Sigmoid colon (tissue), 7 donors: ENCODE measurements around the gene MYL5. TPM values are rescaled to one million over a fixed set of nuclear protein-coding genes. Genes with fewer than 3 reads are reported as not detected.
"Not testable (repeated sequence)": the region's sequence is repeated elsewhere in the genome, so short reads cannot be mapped to it uniquely, and the experiment has no call there.

Source experiments
- DNase-seq: peaks from one replicate; pipeline ENCODE4 v3.0.0-alpha.2; 2019
- H3K27ac ChIP-seq, 4 donors: fragments of 200-600 bp; sonication (generic); one replicate each; pipeline ENCODE4 v1.5.1; 2016 to 2019; ENCODE audit warnings: mild to moderate bottlenecking in 1 of 4
- H3K27me3 ChIP-seq, 3 donors: fragments of 200-600 bp; sonication (generic); one replicate each; pipeline ENCODE4 v1.5.1; 2019; ENCODE audit warnings: mild to moderate bottlenecking in 1 of 3
- H3K36me3 ChIP-seq, 4 donors: fragments of 200-600 bp; sonication (generic); one replicate each; pipeline ENCODE4 v1.5.1; 2016 to 2019
- H3K4me1 ChIP-seq, 4 donors: fragments of 200-600 bp; sonication (generic); one replicate each; pipeline ENCODE4 v1.5.1; 2017 to 2019
- H3K4me3 ChIP-seq, 4 donors: fragments of 200-600 bp; sonication (generic); one replicate each; pipeline ENCODE4 v1.5.1; 2017 to 2019; ENCODE audit warnings: mild to moderate bottlenecking in 2 of 4, moderate library complexity in 1 of 4
- H3K9me3 ChIP-seq, 4 donors: fragments of 200-600 bp in 3 of 4; sonication (generic) in 3 of 4; one replicate each; pipeline versions ENCODE4 v1.5.1 to v1.6.1; 2013 to 2019
- EP300 ChIP-seq, 4 donors: sonication (generic); formaldehyde crosslinking; IDR thresholded peaks; one replicate each; pipeline ENCODE4 v1.6.1; 2017; ENCODE audit warnings: antibody characterized with exemption in 4 of 4
- POLR2A ChIP-seq, 2 donors: fragments of 450-650 bp; IDR thresholded peaks; one replicate each; pipeline ENCODE4 v1.6.1; 2016; ENCODE audit warnings: antibody characterized with exemption in 2 of 2, mild to moderate bottlenecking in 2 of 2, moderate library complexity in 2 of 2
- POLR2AphosphoS5 ChIP-seq, 4 donors: sonication (generic); formaldehyde crosslinking; IDR thresholded peaks; one replicate each; pipeline ENCODE4 v1.6.1; 2017; ENCODE audit warnings: antibody characterized with exemption in 4 of 4
- WGBS, 2 donors: extraction: QIAGEN DNeasy Blood & Tissue Kit; methylation state at CpG; one replicate each; pipeline ENCODE4 v1.1.7; 2013; 5-methylcytosine and 5-hydroxymethylcytosine counted together
- intact Hi-C: fragments of 100-400 bp; cut with DNase I; formaldehyde crosslinking; loops from one replicate; pipeline ENCODE4 v1.15.1; 2023
- polyA plus RNA-seq, 3 donors: library from polyadenylated mRNA; stranded (reverse); fragments of 200-250 nt; gene quantifications; one replicate each; pipeline ENCODE4 v1.2.3, GENCODE V29; 2013
- total RNA-seq, 4 donors: library from RNA; depleted of rRNA; stranded (reverse); fragments of >200 nt; gene quantifications; one replicate each; pipeline ENCODE4 v1.1.0, GENCODE V29; 2016
- TF ChIP-seq, protein P1 (sequence below), 4 experiments: fragments of 450-650 bp in 3 of 4; fragments of 200-600 bp in 1 of 4; IDR thresholded peaks; one replicate each; pipeline ENCODE4 v1.5.1; 2016 to 2019; ENCODE audit warnings: antibody characterized with exemption in 4 of 4, mild to moderate bottlenecking in 3 of 4, moderate library complexity in 2 of 4
- donor health status: healthy with polysubstance abuse.
- donor health status: Bipolar disorder and iron deficiency.
- donor health status: healthy.

Gene MYL5
- total and polyA plus RNA-seq, 7 donors, result 5.7 to 29.7 (median 11.7) TPM

DNA sequence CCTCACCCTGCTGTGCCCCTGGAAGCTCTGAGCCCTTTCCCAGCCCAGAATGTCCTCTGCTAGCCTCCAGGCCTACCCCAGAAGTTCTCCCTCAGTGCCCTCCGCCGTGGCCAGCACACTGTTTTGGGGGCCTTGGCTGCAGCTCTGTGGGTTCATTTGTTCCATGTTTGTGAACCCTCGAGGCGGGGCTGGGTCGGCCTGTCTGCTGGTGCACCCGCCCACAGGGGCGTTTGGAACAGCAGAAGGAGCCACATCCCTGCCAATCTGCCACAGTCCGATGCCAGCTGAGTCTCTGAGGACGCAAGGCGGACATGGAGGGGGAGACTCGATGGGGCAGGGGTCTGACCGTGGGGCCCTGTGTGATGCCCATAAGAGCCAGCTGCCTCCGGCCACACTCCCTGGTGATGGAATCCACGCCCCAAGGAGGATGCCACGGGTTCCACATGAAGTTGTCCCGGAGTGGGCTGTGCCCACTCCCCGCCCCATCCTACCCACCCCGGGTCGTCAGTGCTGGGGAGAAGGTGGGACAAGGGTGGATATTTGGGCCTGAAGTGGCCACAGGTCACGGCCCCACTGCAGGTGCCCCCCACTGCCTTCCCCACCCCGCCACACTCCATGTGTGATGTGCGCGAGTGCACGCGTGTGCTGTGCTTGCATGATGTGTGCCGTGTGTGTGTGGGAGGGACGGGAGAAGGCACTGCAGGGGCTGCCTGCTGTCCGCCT is 7.4 kb upstream of the MYL5 start:
- H3K27me3 ChIP-seq, result peaks cover 0 to 26% (median 21%) of the 10 kb centered on the region in 3 donors
- H3K9me3 ChIP-seq, result no peaks in the 10 kb centered on the region
- peak; percentile 59 for DNase-seq
- no peak overlapping the region for H3K27ac ChIP-seq
- 72 to 88% methylated on average over 28 of the region's 28 CpGs for WGBS, 2 donors
- no peak for TF ChIP-seq POLR2AphosphoS5 (IDR thresholded peaks at IDR 0.05)
- no peak for TF ChIP-seq POLR2A (IDR thresholded peaks at IDR 0.05)
- TF ChIP-seq, protein P1, sequence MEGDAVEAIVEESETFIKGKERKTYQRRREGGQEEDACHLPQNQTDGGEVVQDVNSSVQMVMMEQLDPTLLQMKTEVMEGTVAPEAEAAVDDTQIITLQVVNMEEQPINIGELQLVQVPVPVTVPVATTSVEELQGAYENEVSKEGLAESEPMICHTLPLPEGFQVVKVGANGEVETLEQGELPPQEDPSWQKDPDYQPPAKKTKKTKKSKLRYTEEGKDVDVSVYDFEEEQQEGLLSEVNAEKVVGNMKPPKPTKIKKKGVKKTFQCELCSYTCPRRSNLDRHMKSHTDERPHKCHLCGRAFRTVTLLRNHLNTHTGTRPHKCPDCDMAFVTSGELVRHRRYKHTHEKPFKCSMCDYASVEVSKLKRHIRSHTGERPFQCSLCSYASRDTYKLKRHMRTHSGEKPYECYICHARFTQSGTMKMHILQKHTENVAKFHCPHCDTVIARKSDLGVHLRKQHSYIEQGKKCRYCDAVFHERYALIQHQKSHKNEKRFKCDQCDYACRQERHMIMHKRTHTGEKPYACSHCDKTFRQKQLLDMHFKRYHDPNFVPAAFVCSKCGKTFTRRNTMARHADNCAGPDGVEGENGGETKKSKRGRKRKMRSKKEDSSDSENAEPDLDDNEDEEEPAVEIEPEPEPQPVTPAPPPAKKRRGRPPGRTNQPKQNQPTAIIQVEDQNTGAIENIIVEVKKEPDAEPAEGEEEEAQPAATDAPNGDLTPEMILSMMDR (IDR thresholded peaks at IDR 0.05), result no peak
- no peak for TF ChIP-seq EP300 (IDR thresholded peaks at IDR 0.05)
- peaks cover 0 to 14% (median 13%) of the 10 kb centered on the region in 4 donors for H3K4me1 ChIP-seq
- intact Hi-C loops, result no loop called here
- H3K36me3 ChIP-seq, result peaks cover 0 to 15% (median 7%) of the 10 kb centered on the region in 4 donors
- H3K4me3 ChIP-seq, result no peak overlapping the region

DNA sequence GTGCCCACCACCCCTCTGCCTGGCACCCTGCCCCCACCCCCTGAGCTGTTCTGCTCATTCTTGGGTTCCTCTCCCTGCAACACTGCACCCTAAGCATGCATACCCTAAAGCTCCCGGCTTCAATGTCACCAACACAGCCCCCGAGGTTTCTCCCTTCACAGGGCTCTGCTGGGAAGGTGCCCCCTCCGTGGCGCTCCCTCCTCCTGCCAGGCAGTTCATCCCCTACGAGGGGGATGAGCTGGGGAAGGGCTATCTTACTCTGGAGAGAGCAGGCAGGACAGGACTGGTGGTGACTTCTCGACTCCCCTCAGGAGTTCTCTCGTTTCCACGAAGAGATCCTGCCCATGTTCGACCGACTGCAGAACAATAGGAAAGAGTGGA is 6.8 kb upstream of the MYL5 start:
- TF ChIP-seq POLR2A (IDR thresholded peaks at IDR 0.05) (no peak), POLR2AphosphoS5 (IDR thresholded peaks at IDR 0.05) (no peak)
- H3K27me3 ChIP-seq, result peaks cover 0 to 26% (median 16%) of the 10 kb centered on the region in 3 donors
- peaks cover 0 to 20% (median 10%) of the 10 kb centered on the region in 4 donors for H3K36me3 ChIP-seq
- no peak overlapping the region for H3K27ac ChIP-seq
- intact Hi-C loops, result no loop called here
- no peak for DNase-seq
- H3K4me1 ChIP-seq, result peaks cover 0 to 14% (median 13%) of the 10 kb centered on the region in 4 donors
- WGBS, 2 donors, result 60 to 77% methylated on average over 10 of the region's 10 CpGs
- no peak overlapping the region for H3K4me3 ChIP-seq
- H3K9me3 ChIP-seq, result no peaks in the 10 kb centered on the region

DNA sequence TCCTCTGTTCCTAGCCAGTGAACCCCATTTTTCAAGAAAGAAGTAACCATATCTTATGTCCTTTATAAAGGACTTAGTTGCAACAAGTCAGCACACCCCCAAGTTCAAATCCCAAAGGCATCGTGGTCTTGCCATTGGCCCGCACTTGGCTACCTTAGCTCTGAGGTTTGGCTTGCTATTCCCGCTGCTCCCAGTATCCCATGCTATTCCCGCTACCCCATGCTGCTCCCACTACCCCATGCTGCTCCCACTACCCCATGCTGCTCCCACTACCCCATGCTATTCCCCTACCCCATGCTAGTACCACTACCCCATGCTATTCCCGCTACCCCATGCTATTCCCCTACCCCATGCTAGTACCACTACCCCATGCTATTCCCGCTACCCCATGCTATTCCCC is 6.1 kb upstream of the MYL5 start:
- H3K9me3 ChIP-seq, intact Hi-C loops, H3K27ac ChIP-seq, DNase-seq, H3K4me3 ChIP-seq: not testable (repeated sequence)
- 91 to 95% methylated on average over 6 of the region's 6 CpGs for WGBS, 2 donors
- Histone ChIP-seq H3K36me3 (peaks cover 0 to 25% (median 10%) of the 10 kb centered on the region in 4 donors), H3K27me3 (peaks cover 0 to 22% (median 15%) of the 10 kb centered on the region in 3 donors), H3K4me1 (peaks cover 0 to 17% (median 17%) of the 10 kb centered on the region in 4 donors)

DNA sequence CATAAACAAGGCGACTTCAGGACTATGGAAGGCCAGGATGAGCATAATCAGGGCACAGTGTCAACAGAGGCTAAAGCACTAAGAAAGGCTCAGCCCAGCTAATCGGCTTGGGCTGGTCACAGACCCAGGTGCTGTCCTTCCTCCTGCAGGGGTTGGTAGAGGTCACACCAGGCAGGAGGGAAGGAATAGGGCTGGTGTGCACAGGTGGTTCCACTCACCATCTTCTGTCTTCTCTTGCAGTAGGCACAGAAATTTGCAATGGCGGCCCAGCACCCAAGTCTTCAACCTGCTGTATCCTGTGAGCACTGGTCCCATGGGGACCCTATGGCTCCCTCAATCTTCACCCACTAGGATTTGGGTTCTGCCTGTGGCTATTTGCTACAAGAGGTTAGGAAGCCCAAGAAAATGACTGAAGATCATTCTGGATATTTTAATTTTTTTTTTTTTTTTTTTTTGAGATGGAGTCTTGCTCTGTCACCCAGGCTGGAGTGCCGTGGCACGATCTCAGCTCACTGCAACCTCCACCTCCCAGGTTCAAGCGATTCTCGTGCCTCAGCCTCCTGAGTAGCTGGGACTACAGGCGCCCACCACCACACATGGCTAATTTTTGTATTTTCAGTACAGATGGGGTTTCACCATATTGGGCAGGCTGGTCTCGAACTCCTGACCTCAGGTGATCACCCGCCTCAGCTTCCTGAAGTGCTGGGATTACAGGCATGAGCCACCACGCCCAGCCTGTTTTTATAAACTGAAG is 4.4 kb upstream of the MYL5 start:
- Histone ChIP-seq H3K4me1 (peaks cover 0 to 15% (median 12%) of the 10 kb centered on the region in 4 donors), H3K36me3 (peaks cover 0 to 25% (median 10%) of the 10 kb centered on the region in 4 donors)
- H3K27ac ChIP-seq, H3K4me3 ChIP-seq, H3K9me3 ChIP-seq, H3K27me3 ChIP-seq, DNase-seq: not testable (repeated sequence)
- 89 to 95% methylated on average over 11 of the region's 11 CpGs for WGBS, 2 donors
- intact Hi-C loops, result loop anchor here (5.0 to 10.0 kb wide), 4 partner anchors 112 to 333 kb away; partner anchors contain the start of genes GAK, PIGG, TMEM175 and ZNF141

DNA sequence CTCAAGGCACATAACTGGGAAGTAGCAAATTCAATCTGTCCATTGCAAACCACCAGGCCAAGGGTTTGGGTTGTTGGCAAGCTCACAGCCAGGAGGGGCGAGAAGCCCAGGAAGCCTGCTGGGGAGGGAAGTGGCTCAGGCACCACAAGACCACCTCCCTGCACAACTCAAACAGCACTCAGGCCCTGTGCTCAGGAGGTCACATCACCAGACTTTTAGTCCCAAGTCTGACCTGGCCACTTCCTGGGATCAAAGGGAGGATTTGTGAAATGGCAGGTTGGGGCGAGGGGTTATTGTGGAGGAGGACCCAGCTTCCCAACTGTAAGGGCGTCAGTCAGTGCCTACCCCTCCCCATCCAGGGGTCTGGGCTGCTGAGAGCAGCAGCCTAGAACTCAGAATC is 2.6 kb upstream of the MYL5 start:
- WGBS, 2 donors, result 95 to 99% methylated on average over 3 of the region's 3 CpGs
- intact Hi-C loops, result loop anchor here (5.0 to 10.0 kb wide), 4 partner anchors 111 to 334 kb away; partner anchors contain the start of genes GAK, PIGG, TMEM175 and ZNF141
- Histone ChIP-seq H3K36me3 (peaks cover 0 to 25% (median 10%) of the 10 kb centered on the region in 4 donors), H3K27me3 (no peaks in the 10 kb centered on the region), H3K4me3 (no peak overlapping the region), H3K27ac (no peak overlapping the region), H3K9me3 (no peaks in the 10 kb centered on the region), H3K4me1 (peaks cover 0 to 27% (median 19%) of the 10 kb centered on the region in 4 donors)
- no peak for DNase-seq
- TF ChIP-seq, protein P1 (IDR thresholded peaks at IDR 0.05), result no peak
- TF ChIP-seq EP300 (IDR thresholded peaks at IDR 0.05), result no peak
- TF ChIP-seq POLR2A (IDR thresholded peaks at IDR 0.05), result no peak
- TF ChIP-seq POLR2AphosphoS5 (IDR thresholded peaks at IDR 0.05), result no peak
